Measurements from ENCODE around the gene PTPRN2. TPM values are rescaled to one million over a fixed set of nuclear protein-coding genes. Genes with fewer than 3 reads are reported as not detected.

PTPRN2 gene
- total and polyA plus RNA-seq, 2 donors (not counting 3 experiments of a cell fraction or from before 2014, with no cell fraction given): 0.62 to 0.88 TPM

DNA sequence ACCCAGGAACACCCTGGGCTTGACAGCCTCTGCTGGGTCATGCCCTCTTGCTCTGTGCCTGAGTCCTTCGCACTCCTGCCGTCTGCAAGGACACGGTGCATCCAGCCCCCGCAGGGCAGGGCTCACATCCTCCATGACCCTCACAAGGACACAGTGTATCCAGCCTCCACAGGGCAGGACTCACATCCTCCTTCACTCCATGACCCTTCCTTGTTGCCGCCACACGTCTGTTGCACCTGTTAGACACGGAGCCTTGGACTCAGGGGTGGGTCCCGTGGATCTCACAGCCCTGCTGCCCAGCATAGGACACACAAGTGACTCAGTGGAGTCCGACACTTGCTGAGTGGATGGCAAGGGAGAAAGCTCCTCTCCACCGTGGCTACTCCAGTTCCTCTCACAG lies 750.1 kb downstream of the PTPRN2 start:
- Histone ChIP-seq H3K36me3 (ENCODE audit: control insufficient read depth in 2 of 2, extremely low read depth in 1 of 2, insufficient read depth in 2 of 2, low read length in 2 of 2) (no peaks in the 10 kb centered on the region), H3K9me1 (replicated peaks; ENCODE audit: control insufficient read depth, extremely low read depth, insufficient read depth, low read length) (no peaks in the 10 kb centered on the region), H3K4me1 (ENCODE audit: control insufficient read depth, extremely low read depth, insufficient read depth, low read length) (no peaks in the 10 kb centered on the region), H3K79me2 (ENCODE audit: control insufficient read depth, insufficient read depth, low read length) (no peaks in the 10 kb centered on the region), H3K27ac (ENCODE audit: insufficient read depth, low read depth, low read length) (no peak overlapping the region), H3K9me3 (replicated peaks; ENCODE audit: control insufficient read depth, insufficient read depth, low read length) (peaks cover 13% of the 10 kb centered on the region), H2AFZ (ENCODE audit: low read depth, low read length) (no peak overlapping the region), H3K9ac (replicated peaks; ENCODE audit: extremely low read depth, insufficient read depth, low read length) (no peak overlapping the region), H3K4me3 (replicated peaks in 1 of 3; ENCODE audit: insufficient read depth in 1 of 3, low read depth in 1 of 3, low read length in 3 of 3) (no peak overlapping the region), H4K20me1 (replicated peaks; ENCODE audit: control insufficient read depth, extremely low read depth, insufficient read depth, low read length) (no peaks in the 10 kb centered on the region), H3K27me3 (ENCODE audit: control insufficient read depth in 2 of 2, insufficient read depth in 2 of 2, low read length in 2 of 2) (no peaks in the 10 kb centered on the region), H3K4me2 (ENCODE audit: insufficient read depth, low read length) (no peak overlapping the region)
- DNase-seq (ENCODE audit: low read depth, low spot score): no peak
- CTCF ChIA-PET: no interaction called here
- intact Hi-C loops (cut with micrococcal nuclease) (no loop called here), dilution Hi-C loops (cut with MboI; ENCODE audit: extremely low pct_ligation_motif_present, low sequenced_read_pairs) (no loop called here)
- TF ChIP-seq, protein P1, sequence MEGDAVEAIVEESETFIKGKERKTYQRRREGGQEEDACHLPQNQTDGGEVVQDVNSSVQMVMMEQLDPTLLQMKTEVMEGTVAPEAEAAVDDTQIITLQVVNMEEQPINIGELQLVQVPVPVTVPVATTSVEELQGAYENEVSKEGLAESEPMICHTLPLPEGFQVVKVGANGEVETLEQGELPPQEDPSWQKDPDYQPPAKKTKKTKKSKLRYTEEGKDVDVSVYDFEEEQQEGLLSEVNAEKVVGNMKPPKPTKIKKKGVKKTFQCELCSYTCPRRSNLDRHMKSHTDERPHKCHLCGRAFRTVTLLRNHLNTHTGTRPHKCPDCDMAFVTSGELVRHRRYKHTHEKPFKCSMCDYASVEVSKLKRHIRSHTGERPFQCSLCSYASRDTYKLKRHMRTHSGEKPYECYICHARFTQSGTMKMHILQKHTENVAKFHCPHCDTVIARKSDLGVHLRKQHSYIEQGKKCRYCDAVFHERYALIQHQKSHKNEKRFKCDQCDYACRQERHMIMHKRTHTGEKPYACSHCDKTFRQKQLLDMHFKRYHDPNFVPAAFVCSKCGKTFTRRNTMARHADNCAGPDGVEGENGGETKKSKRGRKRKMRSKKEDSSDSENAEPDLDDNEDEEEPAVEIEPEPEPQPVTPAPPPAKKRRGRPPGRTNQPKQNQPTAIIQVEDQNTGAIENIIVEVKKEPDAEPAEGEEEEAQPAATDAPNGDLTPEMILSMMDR (IDR thresholded peaks at IDR 0.05; ENCODE audit: extremely low read depth in 1 of 2, insufficient read depth in 1 of 2, low read depth in 1 of 2, low read length in 2 of 2): no peak
- TF ChIP-seq JUN (IDR thresholded peaks at IDR 0.05; ENCODE audit: borderline replicate concordance, insufficient read depth, insufficient read length, low read depth) (no peak), EZH2 (IDR thresholded peaks at IDR 0.05; ENCODE audit: borderline replicate concordance, low read depth, low read length, severe bottlenecking) (no peak), MYC (IDR thresholded peaks at IDR 0.05; ENCODE audit: low read depth, low read length) (no peak), FOS (IDR thresholded peaks at IDR 0.05; ENCODE audit: borderline replicate concordance, insufficient read depth, low read length) (no peak), POLR2AphosphoS5 (IDR thresholded peaks at IDR 0.05; ENCODE audit: insufficient read depth, low read depth, low read length) (no peak), GATA2 (IDR thresholded peaks at IDR 0.05; ENCODE audit: insufficient read depth, insufficient read length, low read depth, low read length) (no peak), POLR2A (IDR thresholded peaks at IDR 0.05; ENCODE audit: low read depth, low read length) (no peak)
- TF ChIP-seq, protein P2, sequence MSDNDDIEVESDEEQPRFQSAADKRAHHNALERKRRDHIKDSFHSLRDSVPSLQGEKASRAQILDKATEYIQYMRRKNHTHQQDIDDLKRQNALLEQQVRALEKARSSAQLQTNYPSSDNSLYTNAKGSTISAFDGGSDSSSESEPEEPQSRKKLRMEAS (IDR thresholded peaks at IDR 0.05; ENCODE audit: insufficient read depth, insufficient read length): no peak
- no peak for FAIRE-seq
- no TSS peak for BruUV-seq (replicated peaks)
- POLR2A ChIA-PET: no interaction called here

All from endothelial cell of umbilical vein (primary cell).